Measurements from ENCODE around the gene ARHGAP6. TPM values are rescaled to one million over a fixed set of nuclear protein-coding genes. Genes with fewer than 3 reads are reported as not detected.

Gene ARHGAP6
- total and polyA plus RNA-seq, 9 of the 15 experiments (the other 6 are each of a cell fraction or from before 2014, with no cell fraction given): 12.5 to 63.6 (median 41.8) TPM

DNA sequence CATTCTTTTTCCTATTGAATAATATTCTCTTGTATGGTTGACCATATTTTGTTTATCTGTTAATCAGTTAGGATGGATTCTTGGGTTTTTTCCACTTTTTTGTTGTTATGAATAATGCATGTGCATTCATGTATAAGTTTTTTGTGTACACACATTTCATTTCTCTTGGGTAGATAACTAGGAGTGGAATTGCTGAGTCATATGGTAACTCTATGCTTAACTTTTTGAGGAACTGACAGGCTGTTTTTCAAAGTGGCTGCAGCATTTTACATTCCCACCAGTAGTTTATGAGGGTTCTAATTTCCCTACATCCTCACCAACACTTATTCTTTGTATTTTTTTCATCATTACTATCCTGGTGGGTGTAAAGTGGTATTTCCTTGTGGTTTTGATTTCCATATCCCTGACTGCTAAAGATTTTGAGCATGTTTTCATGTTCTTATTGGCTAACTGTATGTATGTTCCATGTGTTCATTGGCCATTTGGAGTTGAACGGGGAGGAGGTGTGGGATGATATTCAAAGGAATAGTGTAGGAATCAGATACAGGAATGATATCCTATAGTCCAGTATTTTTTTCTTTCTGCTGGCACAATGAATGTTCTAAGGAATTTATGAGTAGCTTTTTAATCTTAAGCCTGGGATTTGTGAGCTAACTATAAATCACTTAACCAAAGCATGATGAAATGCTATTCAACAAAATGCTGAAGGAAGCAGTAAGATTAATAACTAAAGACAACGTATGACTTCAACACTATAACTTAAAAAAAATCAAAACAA, 258.2 kb downstream of the ARHGAP6 start (continued):
- TF ChIP-seq ZNF133 (CRISPR knock-in tag; IDR thresholded peaks at IDR 0.05) (no peak), DPF2 (IDR thresholded peaks at IDR 0.05) (peak; percentile 87), HCFC1 (IDR thresholded peaks at IDR 0.05; ENCODE audit: low read depth, low read length) (0 out of 2 replicates have a peak, but pooled peaks have one; percentile 29), ZNF197 (CRISPR knock-in tag; IDR thresholded peaks at IDR 0.05; ENCODE audit: low read depth) (no peak), C11orf30 (IDR thresholded peaks at IDR 0.05; ENCODE audit: low read depth) (peak; percentile 97), PYGO2 (tag; IDR thresholded peaks at IDR 0.05) (0 out of 2 replicates have a peak, but pooled peaks have one; percentile 28), EHMT2 (IDR thresholded peaks at IDR 0.05) (0 out of 2 replicates have a peak, but pooled peaks have one; percentile 56), ZNF79 (CRISPR knock-in tag; IDR thresholded peaks at IDR 0.05; ENCODE audit: low read depth) (no peak), ZNF239 (CRISPR knock-in tag; IDR thresholded peaks at IDR 0.05) (no peak), L3MBTL2 (IDR thresholded peaks at IDR 0.05) (0 out of 2 replicates have a peak, but pooled peaks have one; percentile 30), POLR2A (conservative IDR thresholded peaks at IDR 0.05) (no peak), MYBL2 (IDR thresholded peaks at IDR 0.05; ENCODE audit: low read depth) (peak; percentile 39), MYBL2 (CRISPR knock-in tag; IDR thresholded peaks at IDR 0.05; ENCODE audit: borderline replicate concordance) (no peak), ETV5 (CRISPR knock-in tag; IDR thresholded peaks at IDR 0.05; ENCODE audit: low read depth) (no peak), NBN (IDR thresholded peaks at IDR 0.05; ENCODE audit: low read depth) (0 out of 2 replicates have a peak, but pooled peaks have one; percentile 31), FOXK2 (conservative IDR thresholded peaks at IDR 0.05 in 1 of 2, IDR thresholded peaks at IDR 0.05 in 1 of 2; ENCODE audit: low read depth in 2 of 2) (peak; percentile 21 to 30; a peak in 1 of 4 replicates)
- TF ChIP-seq, protein P1, sequence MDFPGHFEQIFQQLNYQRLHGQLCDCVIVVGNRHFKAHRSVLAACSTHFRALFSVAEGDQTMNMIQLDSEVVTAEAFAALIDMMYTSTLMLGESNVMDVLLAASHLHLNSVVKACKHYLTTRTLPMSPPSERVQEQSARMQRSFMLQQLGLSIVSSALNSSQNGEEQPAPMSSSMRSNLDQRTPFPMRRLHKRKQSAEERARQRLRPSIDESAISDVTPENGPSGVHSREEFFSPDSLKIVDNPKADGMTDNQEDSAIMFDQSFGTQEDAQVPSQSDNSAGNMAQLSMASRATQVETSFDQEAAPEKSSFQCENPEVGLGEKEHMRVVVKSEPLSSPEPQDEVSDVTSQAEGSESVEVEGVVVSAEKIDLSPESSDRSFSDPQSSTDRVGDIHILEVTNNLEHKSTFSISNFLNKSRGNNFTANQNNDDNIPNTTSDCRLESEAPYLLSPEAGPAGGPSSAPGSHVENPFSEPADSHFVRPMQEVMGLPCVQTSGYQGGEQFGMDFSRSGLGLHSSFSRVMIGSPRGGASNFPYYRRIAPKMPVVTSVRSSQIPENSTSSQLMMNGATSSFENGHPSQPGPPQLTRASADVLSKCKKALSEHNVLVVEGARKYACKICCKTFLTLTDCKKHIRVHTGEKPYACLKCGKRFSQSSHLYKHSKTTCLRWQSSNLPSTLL (IDR thresholded peaks at IDR 0.05): no peak
- TF ChIP-seq, protein P2, sequence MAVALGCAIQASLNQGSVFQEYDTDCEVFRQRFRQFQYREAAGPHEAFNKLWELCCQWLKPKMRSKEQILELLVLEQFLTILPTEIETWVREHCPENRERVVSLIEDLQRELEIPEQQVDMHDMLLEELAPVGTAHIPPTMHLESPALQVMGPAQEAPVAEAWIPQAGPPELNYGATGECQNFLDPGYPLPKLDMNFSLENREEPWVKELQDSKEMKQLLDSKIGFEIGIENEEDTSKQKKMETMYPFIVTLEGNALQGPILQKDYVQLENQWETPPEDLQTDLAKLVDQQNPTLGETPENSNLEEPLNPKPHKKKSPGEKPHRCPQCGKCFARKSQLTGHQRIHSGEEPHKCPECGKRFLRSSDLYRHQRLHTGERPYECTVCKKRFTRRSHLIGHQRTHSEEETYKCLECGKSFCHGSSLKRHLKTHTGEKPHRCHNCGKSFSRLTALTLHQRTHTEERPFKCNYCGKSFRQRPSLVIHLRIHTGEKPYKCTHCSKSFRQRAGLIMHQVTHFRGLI (CRISPR knock-in tag; IDR thresholded peaks at IDR 0.05): peak; percentile 70; the same call in 1 of the 2 replicates
- TF ChIP-seq, protein P3, sequence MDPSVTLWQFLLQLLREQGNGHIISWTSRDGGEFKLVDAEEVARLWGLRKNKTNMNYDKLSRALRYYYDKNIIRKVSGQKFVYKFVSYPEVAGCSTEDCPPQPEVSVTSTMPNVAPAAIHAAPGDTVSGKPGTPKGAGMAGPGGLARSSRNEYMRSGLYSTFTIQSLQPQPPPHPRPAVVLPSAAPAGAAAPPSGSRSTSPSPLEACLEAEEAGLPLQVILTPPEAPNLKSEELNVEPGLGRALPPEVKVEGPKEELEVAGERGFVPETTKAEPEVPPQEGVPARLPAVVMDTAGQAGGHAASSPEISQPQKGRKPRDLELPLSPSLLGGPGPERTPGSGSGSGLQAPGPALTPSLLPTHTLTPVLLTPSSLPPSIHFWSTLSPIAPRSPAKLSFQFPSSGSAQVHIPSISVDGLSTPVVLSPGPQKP (CRISPR knock-in tag; IDR thresholded peaks at IDR 0.05): no peak
- TF ChIP-seq, protein P4, sequence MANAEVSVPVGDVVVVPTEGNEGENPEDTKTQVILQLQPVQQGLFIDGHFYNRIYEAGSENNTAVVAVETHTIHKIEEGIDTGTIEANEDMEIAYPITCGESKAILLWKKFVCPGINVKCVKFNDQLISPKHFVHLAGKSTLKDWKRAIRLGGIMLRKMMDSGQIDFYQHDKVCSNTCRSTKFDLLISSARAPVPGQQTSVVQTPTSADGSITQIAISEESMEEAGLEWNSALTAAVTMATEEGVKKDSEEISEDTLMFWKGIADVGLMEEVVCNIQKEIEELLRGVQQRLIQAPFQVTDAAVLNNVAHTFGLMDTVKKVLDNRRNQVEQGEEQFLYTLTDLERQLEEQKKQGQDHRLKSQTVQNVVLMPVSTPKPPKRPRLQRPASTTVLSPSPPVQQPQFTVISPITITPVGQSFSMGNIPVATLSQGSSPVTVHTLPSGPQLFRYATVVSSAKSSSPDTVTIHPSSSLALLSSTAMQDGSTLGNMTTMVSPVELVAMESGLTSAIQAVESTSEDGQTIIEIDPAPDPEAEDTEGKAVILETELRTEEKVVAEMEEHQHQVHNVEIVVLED (CRISPR knock-in tag; IDR thresholded peaks at IDR 0.05): no peak
- TF ChIP-seq, protein P5, sequence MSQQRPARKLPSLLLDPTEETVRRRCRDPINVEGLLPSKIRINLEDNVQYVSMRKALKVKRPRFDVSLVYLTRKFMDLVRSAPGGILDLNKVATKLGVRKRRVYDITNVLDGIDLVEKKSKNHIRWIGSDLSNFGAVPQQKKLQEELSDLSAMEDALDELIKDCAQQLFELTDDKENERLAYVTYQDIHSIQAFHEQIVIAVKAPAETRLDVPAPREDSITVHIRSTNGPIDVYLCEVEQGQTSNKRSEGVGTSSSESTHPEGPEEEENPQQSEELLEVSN (IDR thresholded peaks at IDR 0.05; ENCODE audit: borderline replicate concordance in 1 of 2, extremely low read depth in 1 of 2, insufficient read depth in 1 of 2, insufficient read length in 1 of 2, low read depth in 1 of 2, low read length in 1 of 2, poor library complexity in 1 of 2, severe bottlenecking in 1 of 2): no peak
